GM12872 (cell line): ENCODE results near the gene ATP2A1.
A peak's percentile ranks its signal among the peaks of the same experiment; 100 is the strongest.

Experiments used
- TF ChIP-seq, protein P1 (sequence below): IDR thresholded peaks from 3 replicates; pipeline ENCODE4 v1.5.1; 2011; ENCODE audit warnings: low read depth, mild to moderate bottlenecking, low read length, moderate library complexity; ENCODE audit not compliant: insufficient read depth

ATP2A1 gene

DNA sequence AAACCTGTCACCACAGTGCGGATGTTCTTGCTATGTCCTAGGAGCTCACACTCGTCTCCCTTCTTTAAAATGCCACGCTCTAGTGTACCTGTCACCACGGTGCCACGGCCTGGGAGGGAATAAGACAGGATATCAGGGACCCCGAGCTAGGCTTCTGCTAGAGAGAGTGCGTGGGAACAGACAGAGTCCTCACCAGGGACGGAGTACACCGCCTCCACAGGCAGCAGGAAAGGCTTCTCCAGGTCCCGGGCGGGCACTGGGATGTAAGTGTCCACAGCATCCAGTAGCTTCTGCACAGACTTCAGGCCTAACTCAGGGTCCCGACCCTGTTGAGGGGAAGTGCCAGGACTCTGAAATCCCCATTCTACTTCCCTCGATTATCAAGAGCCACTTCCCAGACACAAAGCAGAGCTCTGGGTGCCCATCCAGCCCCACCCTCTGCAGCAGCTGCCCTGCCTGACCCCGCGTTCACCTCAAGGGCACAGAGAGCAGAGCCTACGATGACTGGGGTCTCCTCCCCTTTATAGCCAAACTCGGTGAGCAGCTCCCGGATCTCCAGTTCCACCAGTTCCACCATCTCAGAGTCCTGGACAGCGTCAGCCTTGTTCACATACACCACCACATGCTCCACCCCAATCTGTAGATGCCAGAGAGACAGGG lies 33.9 kb upstream of the ATP2A1 start:
- TF ChIP-seq, protein P1, sequence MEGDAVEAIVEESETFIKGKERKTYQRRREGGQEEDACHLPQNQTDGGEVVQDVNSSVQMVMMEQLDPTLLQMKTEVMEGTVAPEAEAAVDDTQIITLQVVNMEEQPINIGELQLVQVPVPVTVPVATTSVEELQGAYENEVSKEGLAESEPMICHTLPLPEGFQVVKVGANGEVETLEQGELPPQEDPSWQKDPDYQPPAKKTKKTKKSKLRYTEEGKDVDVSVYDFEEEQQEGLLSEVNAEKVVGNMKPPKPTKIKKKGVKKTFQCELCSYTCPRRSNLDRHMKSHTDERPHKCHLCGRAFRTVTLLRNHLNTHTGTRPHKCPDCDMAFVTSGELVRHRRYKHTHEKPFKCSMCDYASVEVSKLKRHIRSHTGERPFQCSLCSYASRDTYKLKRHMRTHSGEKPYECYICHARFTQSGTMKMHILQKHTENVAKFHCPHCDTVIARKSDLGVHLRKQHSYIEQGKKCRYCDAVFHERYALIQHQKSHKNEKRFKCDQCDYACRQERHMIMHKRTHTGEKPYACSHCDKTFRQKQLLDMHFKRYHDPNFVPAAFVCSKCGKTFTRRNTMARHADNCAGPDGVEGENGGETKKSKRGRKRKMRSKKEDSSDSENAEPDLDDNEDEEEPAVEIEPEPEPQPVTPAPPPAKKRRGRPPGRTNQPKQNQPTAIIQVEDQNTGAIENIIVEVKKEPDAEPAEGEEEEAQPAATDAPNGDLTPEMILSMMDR, result no peak

DNA sequence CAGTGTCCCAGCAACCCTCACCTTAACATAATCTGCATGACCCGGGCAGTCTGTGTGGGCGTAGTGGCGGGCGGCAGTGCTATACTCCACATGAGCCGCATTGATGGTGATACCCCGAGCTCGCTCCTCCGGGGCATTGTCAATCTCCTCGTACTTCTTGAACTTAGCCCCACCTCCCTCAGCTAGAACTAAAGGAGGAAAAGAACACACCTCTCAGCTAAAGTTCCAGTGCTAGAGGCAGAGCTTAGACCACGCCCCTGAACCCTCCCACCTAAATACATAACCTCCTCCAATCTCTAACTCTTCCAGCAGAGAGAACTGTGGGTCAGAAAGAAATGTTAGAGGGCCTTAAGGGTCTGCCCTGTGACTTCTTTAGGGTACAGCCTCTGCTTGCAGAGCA lies 33.0 kb upstream of the ATP2A1 start:
- TF ChIP-seq, protein P1, result no peak

DNA sequence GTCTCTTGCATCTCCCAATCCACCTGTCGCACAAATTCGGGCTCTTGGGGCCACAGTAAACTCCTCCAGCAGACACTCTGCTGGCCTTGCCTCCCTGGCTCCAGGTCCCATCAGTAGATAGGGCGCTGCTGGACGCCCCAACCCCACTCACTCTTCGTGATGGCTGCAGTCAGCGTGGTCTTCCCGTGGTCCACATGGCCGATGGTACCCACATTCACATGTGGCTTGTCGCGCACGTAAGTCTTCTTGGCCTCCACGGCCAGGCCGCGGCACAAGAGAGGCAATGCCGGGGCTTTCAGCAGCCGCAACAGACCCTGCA lies 32.6 kb upstream of the ATP2A1 start:
- TF ChIP-seq, protein P1, result no peak

DNA sequence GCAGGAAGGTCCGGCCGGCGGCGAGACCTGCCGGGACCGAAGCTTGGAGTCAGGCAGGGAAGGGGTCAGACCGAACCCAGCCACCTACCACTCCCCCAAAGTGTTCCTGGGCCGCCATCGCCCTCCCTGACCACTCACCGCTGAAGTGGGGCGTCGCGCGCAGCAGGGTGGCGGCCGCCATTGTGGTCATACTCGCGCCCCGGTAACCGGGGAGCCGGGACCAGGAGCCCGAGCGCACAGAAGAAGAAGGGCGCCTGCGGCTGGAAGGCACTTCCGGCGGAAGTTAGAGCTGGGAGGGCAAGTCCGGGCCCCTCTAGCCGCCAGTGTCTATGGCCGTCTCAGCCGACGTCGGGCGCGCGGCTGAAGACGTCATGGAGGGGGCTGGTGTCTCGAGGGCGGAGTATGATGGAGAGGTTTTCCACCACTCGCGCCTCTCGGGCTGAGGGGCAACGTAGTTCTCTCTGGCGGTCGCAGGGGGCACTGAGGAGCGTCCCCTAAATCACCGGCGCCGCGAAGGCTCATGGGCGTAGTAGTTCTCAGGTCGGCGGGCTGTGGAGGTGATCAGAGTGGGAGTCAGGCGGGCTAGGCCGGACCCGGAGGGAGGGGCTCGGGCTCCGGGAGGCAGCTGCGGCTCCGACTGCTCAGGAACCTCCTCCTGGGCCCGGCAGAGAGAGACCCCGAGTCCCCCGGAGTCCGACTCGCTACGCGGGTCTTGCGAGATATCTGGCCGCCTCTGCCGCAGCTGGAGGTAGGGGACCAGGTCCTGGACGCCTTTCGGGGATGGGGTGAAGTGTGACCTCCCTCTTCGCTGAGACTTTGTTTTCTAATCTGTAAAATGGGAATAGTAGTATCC lies 32.0 kb upstream of the ATP2A1 start, which contains the start of gene TUFM:
Gene TUFM (minus strand): TSS at position 269 of the 853 bp plus-strand sequence. CDS start 79 bp downstream, at position 190.
- TF ChIP-seq, protein P1, result peak; percentile 78

DNA sequence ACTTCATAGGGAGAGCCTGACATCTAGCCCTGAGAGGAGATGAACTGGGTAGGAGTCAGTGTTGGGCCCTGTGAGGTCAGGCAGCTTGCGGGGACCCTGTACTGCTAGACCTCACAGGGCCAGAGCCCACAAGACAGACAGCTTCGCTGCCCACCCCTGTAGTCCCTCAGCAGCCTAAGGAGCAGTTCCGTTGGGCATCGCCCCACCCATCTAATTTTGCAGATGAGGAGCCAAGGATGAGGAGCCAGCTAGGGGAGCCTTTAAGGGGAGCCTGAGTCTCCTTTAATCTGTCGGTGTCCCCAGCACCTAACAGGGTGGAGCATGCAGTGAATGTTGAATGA lies 31.4 kb upstream of the ATP2A1 start:
- TF ChIP-seq, protein P1, result no peak

DNA sequence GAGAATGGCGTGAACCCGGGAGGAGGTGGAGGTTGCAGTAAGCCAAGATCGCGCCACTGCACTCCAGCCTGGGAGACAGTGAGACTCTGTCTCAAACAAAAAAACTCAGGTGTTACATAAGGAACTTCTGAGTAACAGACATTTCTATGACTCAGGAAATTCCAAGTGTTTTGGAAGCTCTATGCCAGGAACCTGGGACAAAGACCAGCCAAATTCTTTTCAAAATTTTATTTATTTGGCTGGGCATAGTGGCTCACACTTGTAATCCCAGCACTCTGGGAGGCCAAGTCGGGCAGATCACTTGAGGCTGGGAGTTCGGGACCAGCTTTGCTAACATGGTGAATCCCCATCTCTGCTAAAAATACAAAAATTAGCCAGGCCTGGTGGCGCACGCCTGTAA lies 19.9 kb upstream of the ATP2A1 start:
- TF ChIP-seq, protein P1, result no peak

DNA sequence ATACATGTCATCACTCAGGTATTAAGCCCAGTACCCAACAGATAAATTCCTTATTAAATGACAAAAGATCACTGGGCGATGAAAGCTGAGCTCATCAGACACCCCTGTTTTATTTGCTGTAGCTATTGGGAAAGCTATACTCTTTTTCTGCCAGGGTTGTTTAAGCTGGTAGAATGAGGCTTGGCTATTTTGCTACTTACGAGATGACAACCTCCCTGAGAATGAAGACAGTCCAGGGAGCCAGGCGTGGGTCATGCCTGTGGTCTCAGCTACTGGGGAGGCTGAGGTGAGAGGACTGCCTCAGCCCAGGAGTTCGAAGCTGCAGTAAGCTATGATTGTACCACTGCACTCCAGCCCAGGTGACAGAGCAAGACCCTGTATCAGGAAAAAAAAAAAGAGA lies 19.0 kb upstream of the ATP2A1 start:
- TF ChIP-seq, protein P1, result no peak
